ENCODE results near the gene B4GALNT1.

GRCh38 chr12:57622293-57623245 lies 10.4 kb downstream of the B4GALNT1 start:
- TF ChIP-seq POLR2AphosphoS5 (IDR thresholded peaks at IDR 0.05) (no peak), CTCF (IDR thresholded peaks at IDR 0.05 in 8 of 11, conservative IDR thresholded peaks at IDR 0.05 in 3 of 11) (no peak)
